Activated naive CD4-positive, alpha-beta T cell treated with anti-CD3 and anti-CD28 coated beads, Interleukin-2, amount 50 U/mL, for 24 hours (primary cell): Measurements from ENCODE around the gene GABARAP.
"Not testable (repeated sequence)": the region's sequence is repeated elsewhere in the genome, so short reads cannot be mapped to it uniquely, and the experiment has no call there.

Source experiments
- H3K27ac Mint-ChIP-seq: one replicate; pipeline ENCODE4 v1.8.0; 2021; ENCODE audit warnings: mild to moderate bottlenecking, mixed read lengths
- H3K27me3 Mint-ChIP-seq: one replicate; pipeline ENCODE4 v1.8.0; 2021; ENCODE audit warnings: mixed read lengths
- H3K36me3 Mint-ChIP-seq: one replicate; pipeline ENCODE4 v1.8.0; 2021; ENCODE audit warnings: mixed read lengths
- H3K4me1 Mint-ChIP-seq: one replicate; pipeline ENCODE4 v1.8.0; 2021; ENCODE audit warnings: mixed read lengths
- H3K4me3 Mint-ChIP-seq: one replicate; pipeline ENCODE4 v1.8.0; 2021; ENCODE audit warnings: mild to moderate bottlenecking, mixed read lengths
- H3K9me3 Mint-ChIP-seq: one replicate; pipeline ENCODE4 v1.8.0; 2021; ENCODE audit warnings: mixed read lengths

Gene GABARAP

GRCh38 chr17:7250695-7251627, 8.7 kb upstream of the GABARAP start:
- Mint-ChIP-seq H3K4me3 (peak overlapping the region; percentile 92), H3K4me1 (peaks cover 44% of the 10 kb centered on the region), H3K27ac (peak overlapping the region; percentile 93), H3K36me3 (peaks cover 7% of the 10 kb centered on the region), H3K27me3 (no peaks in the 10 kb centered on the region), H3K9me3 (no peaks in the 10 kb centered on the region)

GRCh38 chr17:7249830-7250229, 7.6 kb upstream of the GABARAP start:
- peak overlapping the region; percentile 59 for H3K27ac Mint-ChIP-seq
- H3K27me3 Mint-ChIP-seq: no peaks in the 10 kb centered on the region
- peaks cover 43% of the 10 kb centered on the region for H3K4me1 Mint-ChIP-seq
- H3K36me3 Mint-ChIP-seq: peaks cover 6% of the 10 kb centered on the region
- H3K9me3 Mint-ChIP-seq: no peaks in the 10 kb centered on the region
- H3K4me3 Mint-ChIP-seq: peak overlapping the region; percentile 92

DNA sequence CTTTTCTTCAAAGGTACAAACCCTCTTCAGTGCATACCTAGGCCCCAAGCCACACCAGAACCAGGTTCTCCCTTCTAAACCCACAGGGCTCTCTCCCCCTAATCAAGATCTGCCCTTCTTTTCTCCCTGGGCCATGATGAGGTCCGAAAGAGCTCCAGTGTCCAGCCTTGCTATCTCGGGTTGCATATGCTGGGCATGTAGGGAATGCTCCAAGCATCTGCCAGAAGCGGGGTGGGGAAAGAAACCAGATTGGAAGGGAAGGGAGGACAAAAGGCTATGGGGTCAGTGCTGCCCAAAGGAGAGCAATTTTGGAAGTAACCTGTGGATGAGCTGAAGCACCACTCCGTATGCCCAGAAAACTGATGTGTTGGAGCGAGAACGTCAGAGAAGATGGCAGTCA, 7.0 kb upstream of the GABARAP start:
- H3K4me1 Mint-ChIP-seq: peaks cover 39% of the 10 kb centered on the region
- H3K4me3 Mint-ChIP-seq: peak overlapping the region; percentile 92
- no peaks in the 10 kb centered on the region for H3K9me3 Mint-ChIP-seq
- peaks cover 4% of the 10 kb centered on the region for H3K36me3 Mint-ChIP-seq
- peak overlapping the region; percentile 53 for H3K27ac Mint-ChIP-seq
- no peaks in the 10 kb centered on the region for H3K27me3 Mint-ChIP-seq

GRCh38 chr17:7248796-7249195, 6.5 kb upstream of the GABARAP start:
- H3K4me1 Mint-ChIP-seq: peaks cover 36% of the 10 kb centered on the region
- peak overlapping the region; percentile 55 for H3K27ac Mint-ChIP-seq
- no peaks in the 10 kb centered on the region for H3K9me3 Mint-ChIP-seq
- no peaks in the 10 kb centered on the region for H3K27me3 Mint-ChIP-seq
- peaks cover 2% of the 10 kb centered on the region for H3K36me3 Mint-ChIP-seq
- H3K4me3 Mint-ChIP-seq: peak overlapping the region; percentile 92

DNA sequence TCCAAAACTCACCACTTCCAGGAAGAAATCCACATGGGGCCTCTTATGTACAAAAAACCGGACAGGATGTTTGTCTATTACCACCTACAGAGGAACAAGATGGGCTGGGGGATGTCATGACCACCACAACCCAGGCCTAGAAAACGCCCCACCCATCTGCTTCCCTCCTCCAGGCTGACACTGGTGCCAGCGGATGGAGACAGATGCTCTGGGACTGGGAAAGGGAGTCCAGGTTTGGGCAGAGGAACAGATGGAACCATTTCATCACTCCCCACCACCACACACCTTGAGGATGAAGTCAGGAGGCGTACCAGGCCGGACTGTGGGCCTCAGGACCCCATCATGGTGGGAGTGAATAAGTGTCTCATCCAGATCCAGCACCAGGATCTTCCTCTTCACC, 4.5 kb upstream of the GABARAP start:
- H3K4me3 Mint-ChIP-seq: no peak overlapping the region
- no peaks in the 10 kb centered on the region for H3K27me3 Mint-ChIP-seq
- no peak overlapping the region for H3K27ac Mint-ChIP-seq
- peaks cover 39% of the 10 kb centered on the region for H3K4me1 Mint-ChIP-seq
- peaks cover 3% of the 10 kb centered on the region for H3K36me3 Mint-ChIP-seq
- H3K9me3 Mint-ChIP-seq: no peaks in the 10 kb centered on the region

DNA sequence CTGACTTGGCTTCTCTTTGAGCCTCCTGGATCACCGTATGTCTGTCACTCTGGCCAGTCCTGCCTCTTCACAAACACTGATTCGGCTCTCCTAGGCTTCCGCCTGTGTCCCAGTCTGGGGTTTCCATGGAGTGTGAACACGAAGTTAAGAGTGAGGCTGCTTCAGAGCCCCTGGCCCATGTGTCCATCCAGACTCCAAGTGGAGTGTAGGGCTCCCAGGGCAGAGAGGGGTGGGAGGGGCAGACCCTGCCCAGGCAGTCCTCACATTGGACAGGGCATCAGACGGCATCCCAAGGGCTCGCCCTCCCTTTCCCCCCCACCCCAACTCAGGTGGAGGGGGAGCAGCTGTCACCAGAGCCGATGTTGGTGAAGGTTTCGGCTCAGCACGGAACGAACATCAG, 1.6 kb upstream of the GABARAP start:
- H3K36me3 Mint-ChIP-seq, H3K27ac Mint-ChIP-seq, H3K9me3 Mint-ChIP-seq, H3K4me3 Mint-ChIP-seq, H3K27me3 Mint-ChIP-seq: not testable (repeated sequence)
- H3K4me1 Mint-ChIP-seq: peaks cover 45% of the 10 kb centered on the region

DNA sequence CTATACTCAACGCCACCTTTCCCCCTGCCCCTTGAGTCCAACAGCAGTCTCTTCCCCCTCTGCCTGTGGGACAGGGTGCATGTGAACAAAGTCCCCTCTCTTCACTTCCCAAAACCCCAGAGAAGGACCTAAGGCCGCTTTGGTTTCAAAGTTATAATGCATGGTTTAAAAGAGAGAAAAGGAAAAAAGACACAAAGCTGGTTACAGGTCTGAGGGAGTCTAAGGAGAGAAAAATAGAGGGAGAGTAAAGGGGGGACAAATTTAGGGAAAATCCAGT, 1.1 kb upstream of the GABARAP start:
- Mint-ChIP-seq H3K4me1 (peaks cover 41% of the 10 kb centered on the region), H3K27ac (peak overlapping the region; percentile 95), H3K27me3 (no peaks in the 10 kb centered on the region), H3K4me3 (peak overlapping the region; percentile 90), H3K36me3 (peaks cover 9% of the 10 kb centered on the region), H3K9me3 (no peaks in the 10 kb centered on the region)

DNA sequence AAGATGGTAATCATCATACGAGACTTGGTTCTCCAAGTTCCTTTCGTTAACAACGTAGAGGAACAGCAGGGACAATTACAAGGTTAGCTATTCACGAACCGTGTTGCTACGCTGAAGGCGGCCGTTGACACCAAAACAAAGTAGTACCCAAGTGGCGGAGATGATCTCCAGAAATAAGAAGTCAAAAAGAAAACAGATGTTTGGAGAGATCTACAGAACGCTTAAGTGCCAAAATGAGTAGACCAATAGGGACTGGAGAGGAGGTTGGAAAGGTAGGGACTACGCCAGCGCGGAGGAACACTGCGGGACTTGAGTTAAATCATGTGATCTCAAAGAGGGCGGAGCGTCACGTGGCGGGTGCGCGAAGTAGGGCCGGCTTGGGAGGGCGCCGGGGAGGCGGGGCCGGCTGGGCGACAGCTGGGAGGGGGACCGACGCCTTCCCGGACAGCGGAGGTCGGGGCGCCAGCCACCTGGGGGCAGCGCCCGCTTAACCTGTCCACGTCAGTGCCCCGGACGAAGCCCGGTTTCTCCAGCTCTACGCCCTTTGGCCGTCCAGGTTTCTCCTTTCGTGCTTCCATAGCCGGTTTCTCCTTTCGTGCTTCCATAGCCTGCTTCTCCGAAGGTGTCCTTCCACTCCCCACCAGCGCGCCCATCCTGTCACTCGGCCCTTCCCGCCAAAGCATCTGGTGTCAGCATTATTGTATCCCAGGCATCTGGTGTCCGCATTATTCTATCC, 636 bp upstream of the GABARAP start:
- H3K27ac Mint-ChIP-seq: peak overlapping the region; percentile 98
- no peaks in the 10 kb centered on the region for H3K27me3 Mint-ChIP-seq
- peaks cover 40% of the 10 kb centered on the region for H3K4me1 Mint-ChIP-seq
- H3K4me3 Mint-ChIP-seq: peak overlapping the region; percentile 90
- H3K36me3 Mint-ChIP-seq: peaks cover 9% of the 10 kb centered on the region
- H3K9me3 Mint-ChIP-seq: no peaks in the 10 kb centered on the region

GRCh38 chr17:7241090-7241733, 1.0 kb downstream of the GABARAP start:
- peaks cover 43% of the 10 kb centered on the region for H3K4me1 Mint-ChIP-seq
- peaks cover 10% of the 10 kb centered on the region for H3K36me3 Mint-ChIP-seq
- no peaks in the 10 kb centered on the region for H3K27me3 Mint-ChIP-seq
- H3K27ac Mint-ChIP-seq: peak overlapping the region; percentile 98
- no peaks in the 10 kb centered on the region for H3K9me3 Mint-ChIP-seq
- peak overlapping the region; percentile 90 for H3K4me3 Mint-ChIP-seq

GRCh38 chr17:7240375-7240774, 1.9 kb downstream of the GABARAP start:
- peak overlapping the region; percentile 90 for H3K4me3 Mint-ChIP-seq
- peak overlapping the region; percentile 81 for H3K27ac Mint-ChIP-seq
- H3K4me1 Mint-ChIP-seq: peaks cover 51% of the 10 kb centered on the region
- H3K36me3 Mint-ChIP-seq: peaks cover 10% of the 10 kb centered on the region
- no peaks in the 10 kb centered on the region for H3K27me3 Mint-ChIP-seq
- no peaks in the 10 kb centered on the region for H3K9me3 Mint-ChIP-seq

DNA sequence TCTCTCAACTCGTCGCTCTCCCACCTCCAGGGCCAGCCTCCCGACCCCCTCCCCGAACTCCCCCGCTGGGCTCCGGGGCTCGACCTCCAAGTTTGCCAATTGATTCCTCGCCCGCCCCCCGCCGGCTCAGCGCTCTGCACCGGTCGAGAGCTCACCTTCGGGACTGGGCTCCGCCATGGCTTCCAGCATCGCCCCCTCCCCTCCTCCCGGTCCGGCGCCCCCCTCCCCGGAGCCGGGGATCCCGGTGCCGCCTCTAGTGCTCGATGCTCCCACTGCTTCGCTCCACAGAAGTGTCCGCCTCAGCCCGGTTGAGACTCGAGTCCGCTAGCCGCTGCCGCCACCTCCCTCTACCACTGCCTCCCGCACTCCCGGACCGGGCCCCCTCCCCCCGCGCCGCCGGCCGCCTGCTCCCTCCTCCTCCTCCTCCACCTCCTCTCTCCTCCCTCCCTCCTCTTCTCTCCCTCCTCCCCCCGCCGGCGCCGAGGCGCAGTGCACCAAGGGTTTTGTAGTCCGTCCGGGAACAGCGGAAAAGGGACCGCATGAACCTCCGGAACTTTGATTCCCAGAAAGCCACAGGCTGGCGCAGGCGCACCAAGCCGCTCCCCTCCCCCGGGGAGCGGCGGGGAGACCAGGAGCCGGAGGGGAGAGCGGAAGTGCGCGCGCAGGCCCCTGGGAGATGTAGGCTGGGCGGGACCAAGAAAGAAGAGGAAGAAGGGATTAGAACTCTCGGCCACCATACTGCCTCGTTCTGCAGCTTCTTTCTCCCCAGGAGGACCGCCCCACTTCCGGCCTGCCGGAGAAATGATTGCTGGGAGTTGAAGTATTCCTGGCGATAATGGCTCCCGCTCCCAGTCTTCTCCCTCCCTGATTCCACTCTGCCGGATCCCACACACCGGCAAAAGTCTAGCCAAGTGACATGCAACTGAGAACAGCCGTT, 2.9 kb downstream of the GABARAP start, which contains the start of gene PHF23:
TSS of gene PHF23 (minus strand) at position 367 of the 937 bp plus-strand sequence. CDS start at position 189, 178 bp downstream.
- H3K36me3 Mint-ChIP-seq: peaks cover 13% of the 10 kb centered on the region
- no peaks in the 10 kb centered on the region for H3K27me3 Mint-ChIP-seq
- H3K4me3 Mint-ChIP-seq: peak within 1 kb of the TSS; percentile 90
- no peaks in the 10 kb centered on the region for H3K9me3 Mint-ChIP-seq
- H3K4me1 Mint-ChIP-seq: peaks cover 57% of the 10 kb centered on the region
- H3K27ac Mint-ChIP-seq: peak within 1 kb of the TSS; percentile 94

DNA sequence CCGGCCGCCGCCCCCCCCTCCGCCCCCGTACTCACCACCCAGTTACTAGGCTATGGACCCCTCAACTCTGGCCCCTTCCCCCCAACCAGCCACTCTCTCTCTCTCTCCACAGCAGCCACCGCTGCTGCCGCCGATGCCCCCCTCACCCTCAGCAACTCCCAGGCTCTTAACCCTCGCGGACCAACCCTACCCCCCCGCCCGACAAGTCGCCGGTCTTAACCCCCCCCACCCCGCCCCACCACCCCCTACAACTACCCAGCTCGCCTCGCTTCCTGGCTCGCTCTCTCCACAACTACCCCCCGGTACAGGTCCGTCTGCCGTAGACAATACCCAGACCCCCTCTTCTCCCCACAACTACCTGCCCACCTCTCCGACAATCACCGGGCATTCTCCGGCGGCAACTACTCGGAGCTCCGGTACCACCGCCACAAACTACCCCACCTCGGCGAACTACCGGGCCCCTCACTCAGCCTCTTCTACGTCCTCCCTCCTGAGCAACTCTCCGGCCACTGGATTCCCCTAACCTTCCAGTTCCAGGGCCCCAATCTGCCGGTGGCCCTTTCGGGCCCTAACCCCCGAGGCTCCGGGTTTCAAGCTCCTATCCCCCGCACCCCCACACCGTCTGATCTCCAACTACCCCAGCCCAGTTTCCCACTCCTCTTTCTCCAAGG, 3.7 kb downstream of the GABARAP start:
- peaks cover 13% of the 10 kb centered on the region for H3K36me3 Mint-ChIP-seq
- H3K27me3 Mint-ChIP-seq: no peaks in the 10 kb centered on the region
- peak overlapping the region; percentile 90 for H3K4me3 Mint-ChIP-seq
- no peaks in the 10 kb centered on the region for H3K9me3 Mint-ChIP-seq
- H3K27ac Mint-ChIP-seq: peak overlapping the region; percentile 94
- peaks cover 60% of the 10 kb centered on the region for H3K4me1 Mint-ChIP-seq

- Mint-ChIP-seq H3K27me3 (no peaks in the 10 kb centered on the region), H3K27ac (peak overlapping the region; percentile 30), H3K9me3 (no peaks in the 10 kb centered on the region), H3K4me3 (peak overlapping the region; percentile 90), H3K36me3 (peaks cover 10% of the 10 kb centered on the region), H3K4me1 (peaks cover 62% of the 10 kb centered on the region)
Observed at GRCh38 chr17:7237761-7238419, 4.4 kb downstream of the GABARAP start.

- H3K4me1 Mint-ChIP-seq: peaks cover 61% of the 10 kb centered on the region
- H3K36me3 Mint-ChIP-seq: peaks cover 10% of the 10 kb centered on the region
- no peaks in the 10 kb centered on the region for H3K9me3 Mint-ChIP-seq
- peak overlapping the region; percentile 90 for H3K4me3 Mint-ChIP-seq
- peak overlapping the region; percentile 84 for H3K27ac Mint-ChIP-seq
- no peaks in the 10 kb centered on the region for H3K27me3 Mint-ChIP-seq
Observed at GRCh38 chr17:7237266-7237760, 4.9 kb downstream of the GABARAP start.
